WTC11 (cell line): ENCODE measurements around the gene NEDD4L. TPM values are rescaled to one million over a fixed set of nuclear protein-coding genes. Genes with fewer than 3 reads are reported as not detected.

ENCODE experiments used
- ATAC-seq: fragments of 200-7000 bp; cut with Tn5 transposase; 2 replicates; pipeline ENCODE4 v1.10.0; 2021; ENCODE audit warnings: mild to moderate bottlenecking, moderate library complexity
- CTCF ChIA-PET: fragments of 300-600 bp; sonication (Branson Sonifier 250); formaldehyde crosslinking; loops from one replicate; lab custom pipeline; 2021; ENCODE audit warnings: antibody characterized with exemption; lab: Charles Lee
- POLR2A ChIA-PET: fragments of 350-600 bp; sonication (Branson Sonifier 250); formaldehyde crosslinking; loops from one replicate; lab custom pipeline; 2021; ENCODE audit warnings: antibody characterized with exemption; lab: Charles Lee
- DNase-seq: peaks from one replicate; pipeline ENCODE4 v3.0.0; 2021; ENCODE audit warnings: low spot score
- H3K27ac Mint-ChIP-seq: 2 replicates; pipeline ENCODE4 v1.8.0; 2021; ENCODE audit warnings: mixed read lengths
- H3K27me3 Mint-ChIP-seq: 2 replicates; pipeline ENCODE4 v1.8.0; 2021; ENCODE audit warnings: low read depth, mild to moderate bottlenecking, moderate library complexity, mixed read lengths
- H3K36me3 Mint-ChIP-seq: 2 replicates; pipeline ENCODE4 v1.8.0; 2021; ENCODE audit warnings: mixed read lengths
- H3K4me1 Mint-ChIP-seq: 2 replicates; pipeline ENCODE4 v1.8.0; 2022; ENCODE audit warnings: mixed read lengths
- H3K4me3 Mint-ChIP-seq: 2 replicates; pipeline ENCODE4 v1.8.0; 2021; ENCODE audit warnings: mild to moderate bottlenecking, moderate library complexity, mixed read lengths
- H3K9me3 Mint-ChIP-seq: 2 replicates; pipeline ENCODE4 v1.8.0; 2021; ENCODE audit warnings: mixed read lengths
- ATF1 ChIP-seq: sonication (generic); formaldehyde crosslinking; IDR thresholded peaks from 2 replicates; pipeline ENCODE4 v1.8.1; 2023; ENCODE audit warnings: mild to moderate bottlenecking, moderate library complexity, missing genetic modification reagents
- ATF2 ChIP-seq: sonication (generic); formaldehyde crosslinking; IDR thresholded peaks from 2 replicates; pipeline ENCODE4 v1.8.1; 2022; ENCODE audit warnings: low read depth, missing genetic modification reagents, borderline replicate concordance
- ATF3 ChIP-seq: sonication (generic); formaldehyde crosslinking; conservative IDR thresholded peaks from 2 replicates; pipeline ENCODE4 v1.8.1; 2022; ENCODE audit warnings: mild to moderate bottlenecking, missing genetic modification reagents
- CREM ChIP-seq: sonication (generic); formaldehyde crosslinking; IDR thresholded peaks from 2 replicates; pipeline ENCODE4 v1.8.1; 2022; ENCODE audit warnings: mild to moderate bottlenecking, missing genetic modification reagents, moderate library complexity
- ELF4 ChIP-seq: sonication (generic); formaldehyde crosslinking; IDR thresholded peaks from 2 replicates; pipeline ENCODE4 v1.8.1; 2022; ENCODE audit warnings: low read depth, mild to moderate bottlenecking, moderate library complexity, missing genetic modification reagents
- EMX1 ChIP-seq: fragments of 250-450 bp; sonication (Bioruptor Pico); IDR thresholded peaks from 2 replicates; pipeline ENCODE4 v1.8.0; 2021; ENCODE audit warnings: mild to moderate bottlenecking
- FOXP1 ChIP-seq: sonication (generic); formaldehyde crosslinking; IDR thresholded peaks from 2 replicates; pipeline ENCODE4 v1.8.0; 2022; ENCODE audit warnings: missing genetic modification reagents, mild to moderate bottlenecking, moderate library complexity, borderline replicate concordance
- GTF2I ChIP-seq: fragments of 250-450 bp; sonication (Bioruptor Pico); conservative IDR thresholded peaks from 2 replicates; pipeline ENCODE4 v1.4.0; 2021; ENCODE audit warnings: mild to moderate bottlenecking
- IRF2 ChIP-seq: sonication (generic); formaldehyde crosslinking; IDR thresholded peaks from 2 replicates; pipeline ENCODE4 v1.8.0; 2022; ENCODE audit warnings: low read depth, missing genetic modification reagents, borderline replicate concordance
- NFE2L1 ChIP-seq: sonication (generic); formaldehyde crosslinking; IDR thresholded peaks from 2 replicates; pipeline ENCODE4 v1.8.1; 2023; ENCODE audit warnings: missing genetic modification reagents
- NR2C2 ChIP-seq: sonication (generic); formaldehyde crosslinking; IDR thresholded peaks from 2 replicates; pipeline ENCODE4 v1.8.0; 2022; ENCODE audit warnings: mild to moderate bottlenecking, missing genetic modification reagents
- NR3C1 ChIP-seq: sonication (generic); formaldehyde crosslinking; conservative IDR thresholded peaks from 2 replicates; pipeline ENCODE4 v1.8.1; 2023; ENCODE audit warnings: low read depth, mild to moderate bottlenecking, missing genetic modification reagents
- RORB ChIP-seq: fragments of 250-450 bp; sonication (Bioruptor Pico); IDR thresholded peaks from 2 replicates; pipeline ENCODE4 v1.9.0; 2021; ENCODE audit warnings: mild to moderate bottlenecking
- SMAD4 ChIP-seq: sonication (generic); formaldehyde crosslinking; IDR thresholded peaks from 2 replicates; pipeline ENCODE4 v1.8.0; 2022; ENCODE audit warnings: mild to moderate bottlenecking, missing genetic modification reagents
- SOX15 ChIP-seq: fragments of 250-450 bp; sonication (Bioruptor Pico); IDR thresholded peaks from 2 replicates; pipeline ENCODE4 v1.9.0; 2021; ENCODE audit warnings: mild to moderate bottlenecking
- SP1 ChIP-seq: sonication (generic); formaldehyde crosslinking; conservative IDR thresholded peaks from 2 replicates; pipeline ENCODE4 v1.8.1; 2022; ENCODE audit warnings: missing genetic modification reagents
- TCF7 ChIP-seq: sonication (generic); formaldehyde crosslinking; IDR thresholded peaks from 2 replicates; pipeline ENCODE4 v1.8.0; 2022; ENCODE audit warnings: mild to moderate bottlenecking, low read depth, missing genetic modification reagents, moderate library complexity
- TEAD4 ChIP-seq: sonication (generic); formaldehyde crosslinking; IDR thresholded peaks from 2 replicates; pipeline ENCODE4 v1.8.0; 2022; ENCODE audit warnings: mild to moderate bottlenecking, missing genetic modification reagents
- USF1 ChIP-seq: sonication (generic); formaldehyde crosslinking; IDR thresholded peaks from 2 replicates; pipeline ENCODE4 v1.8.0; 2022; ENCODE audit warnings: mild to moderate bottlenecking, missing genetic modification reagents
- ZNF121 ChIP-seq: sonication (generic); formaldehyde crosslinking; IDR thresholded peaks from 2 replicates; pipeline ENCODE4 v1.8.0; 2023; ENCODE audit warnings: missing genetic modification reagents
- total RNA-seq: library from RNA; stranded (reverse); gene quantifications from 3 replicates; pipeline ENCODE4 v1.2.3, GENCODE V29; 2021
- TF ChIP-seq, protein P1 (sequence below): fragments of 250-450 bp; sonication (Bioruptor Pico); IDR thresholded peaks from 2 replicates; pipeline ENCODE4 v2.1.2; 2022; ENCODE audit warnings: mild to moderate bottlenecking, moderate library complexity
- TF ChIP-seq, protein P2 (sequence below): sonication (generic); formaldehyde crosslinking; IDR thresholded peaks from 2 replicates; pipeline ENCODE4 v1.8.0; 2022; ENCODE audit warnings: mild to moderate bottlenecking, missing genetic modification reagents
- TF ChIP-seq, protein P3 (sequence below): sonication (generic); formaldehyde crosslinking; IDR thresholded peaks from 2 replicates; pipeline ENCODE4 v1.8.1; 2023; ENCODE audit warnings: mild to moderate bottlenecking, missing genetic modification reagents, moderate library complexity
- TF ChIP-seq, protein P4 (sequence below): sonication (generic); formaldehyde crosslinking; IDR thresholded peaks from 2 replicates; pipeline ENCODE4 v1.8.1; 2023; ENCODE audit warnings: mild to moderate bottlenecking, missing genetic modification reagents
- TF ChIP-seq, protein P5 (sequence below): sonication (generic); formaldehyde crosslinking; IDR thresholded peaks from 2 replicates; pipeline ENCODE4 v1.8.1; 2022; ENCODE audit warnings: mild to moderate bottlenecking, missing genetic modification reagents, moderate library complexity, borderline replicate concordance
- TF ChIP-seq, protein P6 (sequence below): sonication (generic); formaldehyde crosslinking; IDR thresholded peaks from 2 replicates; pipeline ENCODE4 v1.8.0; 2022; ENCODE audit warnings: missing genetic modification reagents

The NEDD4L gene
- total RNA-seq, 1 experiment from 2014 or later, result 88.0 TPM

DNA sequence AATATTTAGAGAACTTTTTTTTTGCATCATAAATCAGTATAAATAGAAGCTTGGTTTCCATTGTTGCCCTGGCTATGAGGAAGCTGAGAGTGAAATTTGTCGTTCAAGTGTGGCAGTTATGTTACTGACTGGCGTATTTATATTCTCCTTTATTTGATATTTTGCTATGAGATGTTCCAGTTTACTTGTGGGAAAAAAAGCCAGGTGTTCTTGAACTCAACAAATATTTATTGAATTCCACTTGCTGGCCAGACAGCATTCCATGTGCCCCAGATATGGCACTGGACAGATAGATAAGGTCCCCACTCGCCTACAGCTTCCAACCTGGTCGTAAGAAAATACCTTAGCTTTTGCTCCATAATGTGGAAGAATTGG is 44.7 kb downstream of the NEDD4L start:
- peaks cover 34% of the 10 kb centered on the region for H3K36me3 Mint-ChIP-seq
- H3K4me1 Mint-ChIP-seq, result peaks cover 53% of the 10 kb centered on the region
- DNase-seq, result no peak
- no peak overlapping the region for H3K27ac Mint-ChIP-seq
- no peaks in the 10 kb centered on the region for H3K27me3 Mint-ChIP-seq
- CTCF ChIA-PET, result interaction anchor here (1.0 kb wide), 1 partner anchor 33 kb away, joined by 3 read pairs; no protein-coding TSS in a partner anchor
- POLR2A ChIA-PET, result no interaction called here
- peaks cover 26% of the 10 kb centered on the region for H3K9me3 Mint-ChIP-seq
- TF ChIP-seq NFE2L1 (no peak), CREM (CRISPR knock-in tag) (no peak), RORB (CRISPR knock-in tag) (no peak), NR3C1 (no peak), ZNF121 (CRISPR knock-in tag) (no peak), SOX15 (no peak), EMX1 (no peak), ELF4 (CRISPR knock-in tag) (no peak), ATF2 (no peak)
- TF ChIP-seq, protein P1, sequence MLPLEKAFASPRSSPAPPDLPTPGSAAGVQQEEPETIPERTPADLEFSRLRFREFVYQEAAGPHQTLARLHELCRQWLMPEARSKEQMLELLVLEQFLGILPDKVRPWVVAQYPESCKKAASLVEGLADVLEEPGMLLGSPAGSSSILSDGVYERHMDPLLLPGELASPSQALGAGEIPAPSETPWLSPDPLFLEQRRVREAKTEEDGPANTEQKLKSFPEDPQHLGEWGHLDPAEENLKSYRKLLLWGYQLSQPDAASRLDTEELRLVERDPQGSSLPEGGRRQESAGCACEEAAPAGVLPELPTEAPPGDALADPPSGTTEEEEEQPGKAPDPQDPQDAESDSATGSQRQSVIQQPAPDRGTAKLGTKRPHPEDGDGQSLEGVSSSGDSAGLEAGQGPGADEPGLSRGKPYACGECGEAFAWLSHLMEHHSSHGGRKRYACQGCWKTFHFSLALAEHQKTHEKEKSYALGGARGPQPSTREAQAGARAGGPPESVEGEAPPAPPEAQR (CRISPR knock-in tag), result no peak
- TF ChIP-seq, protein P2, sequence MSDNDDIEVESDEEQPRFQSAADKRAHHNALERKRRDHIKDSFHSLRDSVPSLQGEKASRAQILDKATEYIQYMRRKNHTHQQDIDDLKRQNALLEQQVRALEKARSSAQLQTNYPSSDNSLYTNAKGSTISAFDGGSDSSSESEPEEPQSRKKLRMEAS (CRISPR knock-in tag), result no peak
- TF ChIP-seq, protein P3, sequence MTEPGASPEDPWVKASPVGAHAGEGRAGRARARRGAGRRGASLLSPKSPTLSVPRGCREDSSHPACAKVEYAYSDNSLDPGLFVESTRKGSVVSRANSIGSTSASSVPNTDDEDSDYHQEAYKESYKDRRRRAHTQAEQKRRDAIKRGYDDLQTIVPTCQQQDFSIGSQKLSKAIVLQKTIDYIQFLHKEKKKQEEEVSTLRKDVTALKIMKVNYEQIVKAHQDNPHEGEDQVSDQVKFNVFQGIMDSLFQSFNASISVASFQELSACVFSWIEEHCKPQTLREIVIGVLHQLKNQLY (CRISPR knock-in tag), result no peak
- TF ChIP-seq, protein P4, sequence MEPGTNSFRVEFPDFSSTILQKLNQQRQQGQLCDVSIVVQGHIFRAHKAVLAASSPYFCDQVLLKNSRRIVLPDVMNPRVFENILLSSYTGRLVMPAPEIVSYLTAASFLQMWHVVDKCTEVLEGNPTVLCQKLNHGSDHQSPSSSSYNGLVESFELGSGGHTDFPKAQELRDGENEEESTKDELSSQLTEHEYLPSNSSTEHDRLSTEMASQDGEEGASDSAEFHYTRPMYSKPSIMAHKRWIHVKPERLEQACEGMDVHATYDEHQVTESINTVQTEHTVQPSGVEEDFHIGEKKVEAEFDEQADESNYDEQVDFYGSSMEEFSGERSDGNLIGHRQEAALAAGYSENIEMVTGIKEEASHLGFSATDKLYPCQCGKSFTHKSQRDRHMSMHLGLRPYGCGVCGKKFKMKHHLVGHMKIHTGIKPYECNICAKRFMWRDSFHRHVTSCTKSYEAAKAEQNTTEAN (CRISPR knock-in tag), result no peak
- TF ChIP-seq, all 79 proteins: peak for 0
- no peak for ATAC-seq
- H3K4me3 Mint-ChIP-seq, result no peak overlapping the region

GRCh38 chr18:58091099-58091611 is 47.1 kb downstream of the NEDD4L start:
- Mint-ChIP-seq H3K4me1 (peaks cover 78% of the 10 kb centered on the region), H3K9me3 (peaks cover 12% of the 10 kb centered on the region), H3K36me3 (peaks cover 18% of the 10 kb centered on the region), H3K4me3 (no peak overlapping the region), H3K27ac (peak overlapping the region; percentile 1; the same call in 1 of the 2 replicates), H3K27me3 (no peaks in the 10 kb centered on the region)
- no peak for DNase-seq
- ChIA-PET CTCF (interaction anchor here (1.2 to 1.4 kb wide), 2 partner anchors 31 to 48 kb away, joined by 4 to 5 read pairs; partner anchors contain the start of gene NEDD4L), POLR2A (no interaction called here)
- ATAC-seq, result no peak
- TF ChIP-seq USF1 (CRISPR knock-in tag) (no peak), FOXP1 (CRISPR knock-in tag) (no peak), NR2C2 (CRISPR knock-in tag) (no peak), SMAD4 (no peak), ATF1 (CRISPR knock-in tag) (no peak), SP1 (no peak), TEAD4 (no peak), TCF7 (CRISPR knock-in tag) (no peak), CREM (CRISPR knock-in tag) (no peak), IRF2 (no peak), ATF3 (CRISPR knock-in tag) (no peak), GTF2I (CRISPR knock-in tag) (no peak)
- TF ChIP-seq, protein P5, sequence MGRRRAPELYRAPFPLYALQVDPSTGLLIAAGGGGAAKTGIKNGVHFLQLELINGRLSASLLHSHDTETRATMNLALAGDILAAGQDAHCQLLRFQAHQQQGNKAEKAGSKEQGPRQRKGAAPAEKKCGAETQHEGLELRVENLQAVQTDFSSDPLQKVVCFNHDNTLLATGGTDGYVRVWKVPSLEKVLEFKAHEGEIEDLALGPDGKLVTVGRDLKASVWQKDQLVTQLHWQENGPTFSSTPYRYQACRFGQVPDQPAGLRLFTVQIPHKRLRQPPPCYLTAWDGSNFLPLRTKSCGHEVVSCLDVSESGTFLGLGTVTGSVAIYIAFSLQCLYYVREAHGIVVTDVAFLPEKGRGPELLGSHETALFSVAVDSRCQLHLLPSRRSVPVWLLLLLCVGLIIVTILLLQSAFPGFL (CRISPR knock-in tag), result no peak
- TF ChIP-seq, protein P2 (CRISPR knock-in tag), result no peak
- TF ChIP-seq, protein P6, sequence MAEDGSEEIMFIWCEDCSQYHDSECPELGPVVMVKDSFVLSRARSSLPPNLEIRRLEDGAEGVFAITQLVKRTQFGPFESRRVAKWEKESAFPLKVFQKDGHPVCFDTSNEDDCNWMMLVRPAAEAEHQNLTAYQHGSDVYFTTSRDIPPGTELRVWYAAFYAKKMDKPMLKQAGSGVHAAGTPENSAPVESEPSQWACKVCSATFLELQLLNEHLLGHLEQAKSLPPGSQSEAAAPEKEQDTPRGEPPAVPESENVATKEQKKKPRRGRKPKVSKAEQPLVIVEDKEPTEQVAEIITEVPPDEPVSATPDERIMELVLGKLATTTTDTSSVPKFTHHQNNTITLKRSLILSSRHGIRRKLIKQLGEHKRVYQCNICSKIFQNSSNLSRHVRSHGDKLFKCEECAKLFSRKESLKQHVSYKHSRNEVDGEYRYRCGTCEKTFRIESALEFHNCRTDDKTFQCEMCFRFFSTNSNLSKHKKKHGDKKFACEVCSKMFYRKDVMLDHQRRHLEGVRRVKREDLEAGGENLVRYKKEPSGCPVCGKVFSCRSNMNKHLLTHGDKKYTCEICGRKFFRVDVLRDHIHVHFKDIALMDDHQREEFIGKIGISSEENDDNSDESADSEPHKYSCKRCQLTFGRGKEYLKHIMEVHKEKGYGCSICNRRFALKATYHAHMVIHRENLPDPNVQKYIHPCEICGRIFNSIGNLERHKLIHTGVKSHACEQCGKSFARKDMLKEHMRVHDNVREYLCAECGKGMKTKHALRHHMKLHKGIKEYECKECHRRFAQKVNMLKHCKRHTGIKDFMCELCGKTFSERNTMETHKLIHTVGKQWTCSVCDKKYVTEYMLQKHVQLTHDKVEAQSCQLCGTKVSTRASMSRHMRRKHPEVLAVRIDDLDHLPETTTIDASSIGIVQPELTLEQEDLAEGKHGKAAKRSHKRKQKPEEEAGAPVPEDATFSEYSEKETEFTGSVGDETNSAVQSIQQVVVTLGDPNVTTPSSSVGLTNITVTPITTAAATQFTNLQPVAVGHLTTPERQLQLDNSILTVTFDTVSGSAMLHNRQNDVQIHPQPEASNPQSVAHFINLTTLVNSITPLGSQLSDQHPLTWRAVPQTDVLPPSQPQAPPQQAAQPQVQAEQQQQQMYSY, result no peak
